Fibroblast of skin of left quadriceps (primary cell): ENCODE measurements around the gene E4F1.

ENCODE experiments used
- DNase-seq, 2 experiments: peaks; one replicate each; pipeline ENCODE4 v3.0.0-alpha.2; 2013; ENCODE audit warnings: low read depth in 2 of 2

The E4F1 gene

GRCh38 chr16:2206420-2206779, 17.0 kb upstream of the E4F1 start:
- DNase-seq = no peak

GRCh38 chr16:2206780-2207433, 16.5 kb upstream of the E4F1 start:
- no peak for DNase-seq

DNA sequence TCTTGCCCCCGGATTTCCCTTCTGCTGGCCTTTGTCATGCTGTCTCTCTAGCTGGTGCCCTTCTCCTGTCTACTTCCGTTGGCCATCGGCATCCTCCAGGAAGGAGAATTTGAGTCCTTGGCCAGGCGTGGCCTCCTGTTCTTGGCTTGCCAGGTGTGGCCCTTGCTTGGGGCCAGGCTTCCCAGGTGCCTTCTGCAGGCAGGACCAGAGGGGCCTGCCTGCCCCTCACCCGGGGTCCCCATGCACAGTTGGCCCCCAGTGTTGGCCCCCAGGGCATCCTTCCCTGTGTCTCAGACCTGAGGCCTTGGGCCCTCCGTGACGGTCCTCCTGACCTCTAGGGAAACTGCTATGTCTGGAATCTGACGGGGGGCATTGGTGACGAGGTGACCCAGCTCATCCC, 15.5 kb upstream of the E4F1 start:
- DNase-seq = no peak

- no peak for DNase-seq
Measured at GRCh38 chr16:2208308-2208707, 15.1 kb upstream of the E4F1 start.

DNA sequence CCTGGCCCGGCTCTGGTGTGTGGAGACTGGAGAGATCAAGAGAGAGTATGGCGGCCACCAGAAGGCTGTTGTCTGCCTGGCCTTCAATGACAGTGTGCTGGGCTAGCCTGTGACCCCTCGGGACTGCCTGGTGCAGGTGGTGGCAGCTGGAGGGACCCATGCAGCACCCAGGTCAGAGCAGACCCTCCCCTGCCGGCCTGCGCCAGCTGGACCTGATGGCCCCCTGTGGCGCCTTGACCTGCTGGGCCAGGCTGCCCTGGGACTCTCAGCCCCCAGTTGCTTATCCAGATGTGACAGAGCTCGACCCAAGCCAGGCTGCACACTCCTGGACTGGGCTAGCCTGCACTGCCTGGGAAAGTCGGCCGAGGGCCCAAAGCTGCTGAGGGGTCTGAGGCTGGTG, 14.6 kb upstream of the E4F1 start:
- DNase-seq = no peak

DNA sequence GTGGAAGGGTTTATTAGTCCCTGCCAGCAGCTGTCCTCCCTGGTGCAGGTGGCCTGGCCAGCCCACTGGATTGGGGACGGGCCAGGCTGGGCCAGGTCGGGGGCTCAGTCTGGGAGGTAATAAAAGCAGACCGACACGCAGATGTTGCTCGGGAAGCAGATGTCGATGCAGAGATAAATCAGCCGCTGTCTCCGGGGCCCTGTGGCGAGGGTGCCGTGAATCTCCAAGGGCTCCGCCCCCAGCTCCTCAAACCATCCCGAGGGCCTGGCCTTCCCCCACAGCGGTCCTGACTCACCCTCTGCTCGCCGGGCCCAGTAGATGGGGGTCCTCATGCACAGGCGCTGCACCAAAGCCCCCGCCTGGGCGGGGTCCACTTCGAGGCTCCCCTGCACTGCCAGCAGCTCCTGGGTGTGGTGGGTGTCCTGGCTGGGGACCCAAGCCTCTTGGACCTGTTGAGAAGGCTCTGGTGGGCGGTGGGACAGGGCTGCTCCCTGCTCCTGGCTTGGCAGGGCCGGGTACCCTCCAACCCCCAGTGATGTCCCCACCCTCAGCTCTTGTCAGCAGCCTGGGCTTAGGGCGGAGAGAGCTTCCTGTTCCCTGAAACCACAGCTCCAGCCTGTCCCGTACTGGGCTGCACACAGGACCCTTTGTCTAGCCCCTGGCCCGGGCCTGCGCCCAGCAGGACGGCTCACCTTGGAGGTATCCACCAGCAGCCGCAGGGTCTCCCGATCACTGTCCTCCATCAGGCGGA, 14.0 kb upstream of the E4F1 start:
- DNase-seq = no peak

DNA sequence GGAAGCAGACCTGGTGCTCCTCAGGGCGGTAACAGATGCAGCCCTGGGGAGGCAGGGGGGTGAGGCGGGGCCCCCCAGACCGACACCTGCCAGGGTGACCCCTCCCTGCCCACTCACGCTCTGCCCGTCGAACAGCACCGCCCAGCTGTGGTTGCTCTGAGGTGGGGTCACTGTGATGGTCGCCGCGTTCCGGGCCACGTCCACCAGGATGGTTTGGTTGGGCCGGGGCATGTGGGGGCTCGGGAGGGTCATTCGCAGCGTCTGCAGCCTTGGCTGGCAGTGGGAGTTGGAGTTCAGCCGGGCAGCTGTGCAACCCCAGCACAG, 13.4 kb upstream of the E4F1 start:
- no peak for DNase-seq

- no peak for DNase-seq
Measured at GRCh38 chr16:2210386-2211365, 12.7 kb upstream of the E4F1 start, which contains the start of gene BRICD5. Gene BRICD5 (minus strand): TSS chr16:2210863. CDS start chr16:2210833, 30 bp downstream.

GRCh38 chr16:2211923-2212347, 11.5 kb upstream of the E4F1 start:
- no peak for DNase-seq

DNA sequence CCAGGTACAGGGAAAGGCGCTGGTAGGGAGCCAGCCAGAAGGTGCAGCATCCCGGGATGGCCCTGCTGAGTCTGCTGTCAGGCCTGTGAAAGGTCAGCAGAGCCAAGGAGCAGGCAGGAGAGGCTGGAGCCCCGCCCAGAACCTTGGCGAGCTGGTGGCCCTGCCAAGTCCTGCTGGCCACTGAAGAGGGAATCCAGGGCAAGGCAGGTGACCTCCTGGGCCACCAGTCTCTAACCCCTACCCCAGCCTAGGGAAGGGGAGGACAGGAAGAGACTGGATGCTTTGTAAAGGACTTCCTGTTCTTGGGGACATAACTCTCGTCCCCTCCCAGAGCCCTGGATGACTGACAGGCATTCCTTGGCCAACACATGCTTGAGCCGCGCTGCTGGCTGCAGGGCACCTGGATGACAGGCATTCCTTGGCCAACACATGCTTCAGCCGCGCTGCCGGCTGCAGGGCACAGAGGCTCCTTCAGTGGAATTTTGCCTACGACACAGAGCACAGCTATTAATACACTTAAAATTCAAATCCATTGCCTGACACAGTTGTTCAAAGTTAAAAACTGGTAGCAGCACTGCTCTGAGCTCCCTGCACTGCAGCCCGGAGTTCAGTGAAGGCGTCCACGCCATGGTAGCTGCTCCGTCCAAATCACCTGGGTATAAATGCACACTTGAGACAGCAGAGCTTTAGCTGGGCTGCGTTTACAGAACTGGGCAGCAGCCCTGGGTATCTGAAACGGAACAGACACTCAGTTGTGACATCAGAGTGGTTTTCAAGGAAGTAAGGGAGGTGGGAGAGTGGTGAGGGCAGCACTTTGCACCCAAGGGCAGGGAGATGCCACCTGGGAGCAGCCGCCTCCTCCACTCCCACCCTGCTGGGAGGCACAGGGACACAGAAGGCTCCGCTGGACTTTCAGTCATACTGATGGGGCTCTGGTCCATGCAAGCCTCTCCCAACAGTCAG, 10.7 kb upstream of the E4F1 start:
- no peak for DNase-seq

GRCh38 chr16:2213817-2214718, 9.3 kb upstream of the E4F1 start:
- DNase-seq = no peak

GRCh38 chr16:2214719-2214968, 8.7 kb upstream of the E4F1 start, which contains the start of gene PGP:
Gene PGP (minus strand): TSS chr16:2214840. CDS start chr16:2214777, 63 bp downstream.
- no peak for DNase-seq

DNA sequence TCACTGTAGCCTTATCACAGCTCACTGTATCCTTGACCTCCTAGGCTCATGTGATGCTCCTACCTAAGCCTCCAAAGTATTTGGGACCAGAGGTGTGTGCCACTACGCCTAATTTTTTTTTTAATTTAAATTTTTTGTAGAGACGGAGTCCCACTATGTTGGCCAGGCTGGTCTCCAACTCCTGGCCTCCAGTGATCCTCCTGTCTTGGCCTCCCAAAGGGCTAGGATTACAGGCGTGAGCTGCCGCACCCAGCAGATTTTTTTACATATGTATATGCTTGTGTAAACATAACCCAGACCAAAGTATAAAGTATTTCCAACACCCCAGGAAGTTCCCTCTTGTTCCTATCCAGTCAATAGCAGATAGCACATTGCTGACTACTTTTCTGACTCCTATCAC, 7.1 kb upstream of the E4F1 start:
- DNase-seq = no peak

GRCh38 chr16:2223942-2224486, 623 bp downstream of the E4F1 start:
- DNase-seq = no peak

- DNase-seq = no peak
Measured at GRCh38 chr16:2226245-2226793, 2.9 kb downstream of the E4F1 start.

DNA sequence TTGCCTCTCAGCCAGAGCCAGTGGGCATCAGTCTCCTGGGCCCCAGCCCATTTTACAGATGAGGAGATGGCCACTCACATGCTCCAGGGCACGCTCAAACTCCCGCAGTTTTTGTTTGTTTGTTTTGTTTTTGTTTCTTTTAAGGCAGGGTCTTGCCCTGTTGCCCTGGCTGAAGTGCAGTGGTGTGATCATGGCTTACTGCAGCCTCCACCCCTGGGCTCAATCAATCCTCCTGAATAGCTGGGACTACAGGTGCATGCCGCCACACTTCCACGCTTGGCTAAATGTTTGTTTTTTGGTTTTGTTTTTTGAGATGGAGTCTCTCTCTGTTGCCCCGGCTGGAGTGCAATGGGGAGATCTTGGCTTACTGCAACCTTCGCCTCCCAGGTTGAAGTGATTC, 3.5 kb downstream of the E4F1 start:
- no peak for DNase-seq

DNA sequence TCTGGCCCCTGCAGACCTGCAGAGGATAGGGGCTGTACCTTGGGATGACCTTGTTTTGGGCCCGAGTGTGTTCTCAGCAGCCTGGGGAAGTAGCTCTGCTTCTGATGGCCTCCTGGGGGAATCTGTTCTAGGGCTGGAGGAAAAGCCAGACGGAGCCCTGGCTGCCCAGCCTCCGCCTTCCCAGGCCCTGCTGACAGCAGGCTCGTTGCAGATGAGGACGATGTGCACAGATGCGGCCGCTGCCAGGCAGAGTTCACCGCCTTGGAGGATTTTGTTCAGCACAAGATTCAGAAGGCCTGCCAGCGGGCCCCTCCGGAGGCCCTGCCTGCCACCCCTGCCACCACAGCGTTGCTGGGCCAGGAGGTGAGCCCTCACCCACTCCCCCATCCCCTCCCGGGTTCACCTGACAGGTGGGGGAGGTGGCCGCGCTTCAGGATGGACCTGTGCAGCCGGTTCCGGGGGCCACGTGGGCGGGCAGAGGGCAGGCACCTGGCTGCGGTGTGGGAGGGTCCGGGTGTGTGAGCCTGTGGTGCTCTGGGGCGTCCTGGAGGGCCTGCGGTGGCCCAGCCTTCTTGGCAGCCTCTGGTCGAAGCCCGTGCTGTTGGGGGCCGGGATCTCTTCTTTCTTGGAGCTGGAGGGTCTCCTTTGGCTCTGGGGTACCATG, 4.9 kb downstream of the E4F1 start:
- DNase-seq = no peak

DNA sequence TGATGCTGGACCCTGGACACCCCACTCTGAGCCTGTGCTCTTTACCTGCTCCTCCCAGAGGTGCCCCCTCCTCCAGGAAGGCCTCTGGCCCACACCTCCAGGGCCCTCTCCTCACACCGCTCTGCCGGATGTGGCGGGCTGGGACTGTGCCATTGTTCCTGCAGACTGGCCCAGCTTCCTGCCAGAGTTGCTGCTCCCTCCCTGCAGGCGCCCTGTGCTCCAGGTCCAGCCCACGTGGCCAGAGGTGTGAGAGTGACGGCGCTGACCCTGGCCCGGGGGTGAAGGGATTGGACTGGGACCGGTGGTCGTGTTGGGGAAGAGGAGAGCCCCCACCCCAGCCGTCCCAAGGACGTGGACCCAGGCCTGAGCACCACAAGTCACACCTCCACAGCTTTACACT, 5.7 kb downstream of the E4F1 start:
- no peak for DNase-seq

DNA sequence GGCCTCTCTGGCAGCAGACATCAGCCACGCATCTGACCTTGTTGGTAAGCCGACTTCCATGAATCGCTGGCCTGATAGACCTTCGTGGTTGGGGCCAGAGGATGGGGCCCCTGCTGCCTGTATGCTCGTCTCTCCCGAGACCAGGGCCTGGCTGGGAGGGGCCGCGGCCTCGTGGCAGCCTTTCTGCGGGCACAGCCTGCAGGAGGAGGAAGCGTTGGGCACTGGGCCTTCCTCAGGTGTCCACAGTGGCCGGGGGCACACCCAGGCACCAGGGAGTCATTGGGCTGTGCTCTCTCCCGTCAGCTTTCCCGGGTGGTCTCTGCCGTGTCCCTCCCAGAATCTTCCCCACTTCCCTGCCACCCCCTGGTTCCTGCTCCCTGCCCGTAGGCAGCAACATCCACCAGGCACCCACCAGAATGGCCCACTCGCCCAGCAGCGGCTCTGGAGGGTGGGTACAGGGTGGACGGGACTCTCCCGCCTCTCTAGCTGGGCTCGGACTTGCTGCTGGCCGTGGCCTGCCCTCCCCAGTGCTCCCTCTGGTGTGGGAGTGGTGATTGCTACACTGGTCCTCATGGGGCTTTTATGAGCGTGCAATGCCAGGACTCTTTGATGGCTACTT, 6.3 kb downstream of the E4F1 start:
- DNase-seq = no peak
